GM13977 (cell line): ENCODE data around the gene CCDC183.
"Not testable (repeated sequence)": the region's sequence is repeated elsewhere in the genome, so short reads cannot be mapped to it uniquely, and the experiment has no call there.

Experiments
- DNase-seq: peaks from one replicate; pipeline ENCODE4 v3.0.0; 2012; ENCODE audit warnings: low spot score
- CTCF ChIP-seq: IDR thresholded peaks from 2 replicates; pipeline ENCODE4 v1.5.1; 2012; ENCODE audit warnings: mild to moderate bottlenecking, control low read depth; ENCODE audit not compliant: insufficient read depth; ENCODE audit errors: extremely low read depth, missing control alignments
- in situ Hi-C: fragments of 300-500 bp; cut with MboI; formaldehyde crosslinking; loops from one replicate; pipeline ENCODE4 v1.12.0; 2022; ENCODE audit warnings: low sequenced_read_pairs, low pct_unique_long_range_greater_than_20kb, mixed read lengths, inconsistent platforms; ENCODE audit not compliant: unreplicated experiment

Gene CCDC183

DNA sequence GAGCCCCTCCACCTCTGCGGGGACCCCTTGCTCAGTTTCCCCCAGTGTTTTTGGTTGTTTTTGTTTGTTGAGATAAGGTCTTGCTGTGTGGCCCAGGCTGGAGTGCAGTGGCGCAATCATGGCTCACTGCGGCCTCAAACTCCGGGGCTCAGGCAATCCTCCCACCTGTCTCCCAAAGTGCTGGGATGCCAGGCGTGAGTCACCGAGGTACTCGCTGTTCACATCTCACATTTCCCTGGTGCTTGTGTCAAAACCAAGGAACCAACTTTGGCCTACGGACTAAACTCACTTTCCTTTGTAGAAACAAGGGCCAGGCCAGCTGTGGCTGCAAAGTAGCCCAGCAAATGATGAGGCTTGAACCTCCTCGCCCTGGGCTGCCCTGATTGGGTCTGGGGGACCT, 36.4 kb downstream of the CCDC183 start:
- TF ChIP-seq CTCF, result no peak
- DNase-seq, result no peak
- in situ Hi-C loops, result no loop called here

DNA sequence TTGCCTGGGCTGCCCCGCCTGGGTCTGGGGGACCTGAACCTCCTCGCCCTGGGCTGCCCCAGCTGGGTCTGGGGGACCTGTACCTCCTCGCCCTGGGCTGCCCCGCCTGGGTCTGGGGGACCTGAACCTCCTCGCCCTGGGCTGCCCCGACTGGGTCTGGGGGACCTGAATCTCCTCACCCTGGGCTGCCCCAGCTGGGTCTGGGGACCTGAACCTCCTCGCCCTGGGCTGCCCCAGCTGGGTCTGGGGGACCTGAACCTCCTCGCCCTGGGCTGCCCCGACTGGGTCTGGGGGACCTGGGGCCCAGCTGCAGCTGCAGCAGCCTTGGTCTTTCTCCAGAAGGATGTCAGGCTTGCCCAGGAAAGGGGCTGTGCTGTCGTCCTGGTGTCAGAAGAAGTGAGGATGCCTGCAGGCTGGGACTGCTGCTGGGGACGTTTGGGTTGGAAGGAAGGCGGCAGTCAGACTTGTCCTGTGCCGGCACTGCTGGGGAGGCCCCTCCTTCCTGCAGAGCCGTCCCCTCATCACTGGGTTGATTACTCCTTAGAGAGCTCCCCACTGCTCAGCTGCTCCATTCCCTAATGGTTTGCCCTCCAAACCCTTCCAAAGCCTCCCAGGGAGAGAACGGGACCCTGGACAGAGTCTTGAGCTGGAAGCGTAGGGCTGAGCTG, 37.4 kb downstream of the CCDC183 start:
- DNase-seq, in situ Hi-C loops: not testable (repeated sequence)

- in situ Hi-C loops, result no loop called here
- no peak for TF ChIP-seq CTCF
- DNase-seq, result no peak
Observed at GRCh38 chr9:136835162-136835931, 39.2 kb downstream of the CCDC183 start.

GRCh38 chr9:136835932-136836904, 40.1 kb downstream of the CCDC183 start:
- DNase-seq, result no peak
- in situ Hi-C loops, result no loop called here
- TF ChIP-seq CTCF, result no peak

DNA sequence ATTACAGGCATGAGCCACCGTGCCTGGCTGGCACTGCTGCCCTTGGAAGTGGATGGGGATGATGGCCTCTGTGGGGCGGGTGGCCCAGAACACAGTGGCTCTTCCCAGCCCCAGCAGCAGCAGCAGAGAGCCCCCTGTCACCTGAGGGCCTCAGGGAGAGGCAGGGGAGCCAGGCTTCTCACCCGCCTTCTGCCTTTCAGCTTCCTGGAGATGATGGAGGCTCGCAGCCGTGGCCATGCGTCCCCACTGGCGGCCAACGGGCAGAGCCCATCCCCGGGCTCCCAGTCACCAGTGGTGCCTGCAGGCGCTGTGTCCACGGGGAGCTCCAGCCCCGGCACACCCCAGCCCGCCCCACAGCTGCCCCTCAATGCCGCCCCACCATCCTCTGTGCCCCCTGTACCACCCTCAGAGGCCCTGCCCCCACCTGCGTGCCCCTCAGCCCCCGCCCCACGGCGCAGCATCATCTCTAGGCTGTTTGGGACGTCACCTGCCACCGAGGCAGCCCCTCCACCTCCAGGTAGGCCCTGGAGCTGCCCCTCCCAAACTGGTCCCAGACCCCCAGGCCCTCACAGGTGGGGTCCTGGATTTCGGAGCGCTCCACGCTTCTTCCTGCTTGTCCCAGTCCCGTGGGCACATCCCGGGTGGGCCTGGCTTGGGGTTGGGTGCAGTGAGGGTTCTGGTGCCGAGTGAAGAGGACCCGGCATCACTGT, 41.2 kb downstream of the CCDC183 start:
- no peak for TF ChIP-seq CTCF
- in situ Hi-C loops, result no loop called here
- DNase-seq, result no peak

DNA sequence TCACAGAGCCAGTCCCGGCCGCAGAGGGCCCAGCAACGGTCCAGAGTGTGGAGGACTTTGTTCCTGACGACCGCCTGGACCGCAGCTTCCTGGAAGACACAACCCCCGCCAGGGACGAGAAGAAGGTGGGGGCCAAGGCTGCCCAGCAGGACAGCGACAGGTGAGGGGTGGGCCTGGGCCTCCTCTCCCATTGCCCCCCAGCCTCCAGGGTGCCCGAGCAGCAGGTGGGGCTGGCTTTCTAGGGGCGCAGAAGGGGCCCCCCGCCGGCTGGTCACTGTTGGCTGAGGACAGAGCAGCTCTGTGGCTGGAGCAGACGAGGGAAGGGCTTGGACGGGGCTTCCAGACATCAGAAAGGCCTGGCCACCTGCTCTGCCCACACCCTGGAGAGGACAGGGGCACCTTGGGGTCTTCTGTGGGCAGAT, 41.7 kb downstream of the CCDC183 start:
- DNase-seq, in situ Hi-C loops: not testable (repeated sequence)
